GM21515 (cell line): Measurements from ENCODE around the gene BCAS3.

Source experiments
- ATAC-seq: cut with Tn5 transposase; IDR thresholded peaks from one replicate; pipeline ENCODE4 v1.9.1; 2021; ENCODE audit not compliant: unreplicated experiment

Gene BCAS3

GRCh38 chr17:61177351-61177750 is 499.7 kb downstream of the BCAS3 start:
- ATAC-seq = no peak

- no peak for ATAC-seq
These were observed 500.6 kb downstream of the BCAS3 start for GRCh38 chr17:61178284-61178683.

GRCh38 chr17:61179380-61179806 is 501.7 kb downstream of the BCAS3 start:
- ATAC-seq = no peak

- no peak for ATAC-seq
These were observed 506.1 kb downstream of the BCAS3 start for GRCh38 chr17:61183793-61184192.

GRCh38 chr17:61185385-61185784 is 507.7 kb downstream of the BCAS3 start:
- no peak for ATAC-seq

GRCh38 chr17:61187038-61187437 is 509.4 kb downstream of the BCAS3 start:
- no peak for ATAC-seq

GRCh38 chr17:61188081-61188480 is 510.4 kb downstream of the BCAS3 start:
- ATAC-seq = no peak

GRCh38 chr17:61189968-61190367 is 512.3 kb downstream of the BCAS3 start:
- ATAC-seq = no peak

GRCh38 chr17:61196302-61196704 is 518.7 kb downstream of the BCAS3 start:
- no peak for ATAC-seq

- no peak for ATAC-seq
These were observed 519.1 kb downstream of the BCAS3 start for GRCh38 chr17:61196799-61197198.

- no peak for ATAC-seq
These were observed 522.0 kb downstream of the BCAS3 start for GRCh38 chr17:61199431-61200338.

GRCh38 chr17:61200339-61200715 is 522.7 kb downstream of the BCAS3 start:
- no peak for ATAC-seq

GRCh38 chr17:61201211-61201610 is 523.6 kb downstream of the BCAS3 start:
- no peak for ATAC-seq

GRCh38 chr17:61202564-61202963 is 524.9 kb downstream of the BCAS3 start:
- ATAC-seq = no peak

GRCh38 chr17:61203671-61204131 is 526.0 kb downstream of the BCAS3 start:
- no peak for ATAC-seq

GRCh38 chr17:61204456-61204855 is 526.8 kb downstream of the BCAS3 start:
- ATAC-seq = no peak

- no peak for ATAC-seq
These were observed 527.8 kb downstream of the BCAS3 start for GRCh38 chr17:61205401-61205800.

- ATAC-seq = no peak
These were observed 528.3 kb downstream of the BCAS3 start for GRCh38 chr17:61205931-61206330.

GRCh38 chr17:61206922-61207321 is 529.3 kb downstream of the BCAS3 start:
- ATAC-seq = no peak

- ATAC-seq = no peak
These were observed 530.9 kb downstream of the BCAS3 start for GRCh38 chr17:61208301-61209105.

- no peak for ATAC-seq
These were observed 531.4 kb downstream of the BCAS3 start for GRCh38 chr17:61209106-61209439.

GRCh38 chr17:61209525-61209924 is 531.9 kb downstream of the BCAS3 start:
- no peak for ATAC-seq
